Measurements from ENCODE around the gene RNFT2.

The RNFT2 gene

DNA sequence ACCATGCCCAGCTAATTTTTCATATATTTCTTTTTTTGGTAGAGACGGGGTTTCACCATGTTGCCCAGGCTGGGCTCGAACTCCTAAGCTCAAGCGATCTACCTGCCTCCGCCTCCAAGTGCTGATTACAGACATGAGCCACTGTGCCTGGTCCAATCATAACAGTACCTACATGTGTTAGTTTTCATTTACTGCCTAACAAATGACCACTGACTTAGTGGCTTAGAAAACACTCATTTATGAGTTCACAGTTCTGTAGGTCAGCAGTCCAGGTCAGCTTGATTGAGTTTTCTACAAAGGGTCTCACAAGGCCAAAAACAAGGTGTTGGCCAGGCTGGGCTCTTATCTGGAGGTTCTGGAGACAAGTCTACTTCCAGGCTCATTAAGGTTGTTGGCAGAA is 60.6 kb downstream of the RNFT2 start:
- TF ChIP-seq, protein P1, sequence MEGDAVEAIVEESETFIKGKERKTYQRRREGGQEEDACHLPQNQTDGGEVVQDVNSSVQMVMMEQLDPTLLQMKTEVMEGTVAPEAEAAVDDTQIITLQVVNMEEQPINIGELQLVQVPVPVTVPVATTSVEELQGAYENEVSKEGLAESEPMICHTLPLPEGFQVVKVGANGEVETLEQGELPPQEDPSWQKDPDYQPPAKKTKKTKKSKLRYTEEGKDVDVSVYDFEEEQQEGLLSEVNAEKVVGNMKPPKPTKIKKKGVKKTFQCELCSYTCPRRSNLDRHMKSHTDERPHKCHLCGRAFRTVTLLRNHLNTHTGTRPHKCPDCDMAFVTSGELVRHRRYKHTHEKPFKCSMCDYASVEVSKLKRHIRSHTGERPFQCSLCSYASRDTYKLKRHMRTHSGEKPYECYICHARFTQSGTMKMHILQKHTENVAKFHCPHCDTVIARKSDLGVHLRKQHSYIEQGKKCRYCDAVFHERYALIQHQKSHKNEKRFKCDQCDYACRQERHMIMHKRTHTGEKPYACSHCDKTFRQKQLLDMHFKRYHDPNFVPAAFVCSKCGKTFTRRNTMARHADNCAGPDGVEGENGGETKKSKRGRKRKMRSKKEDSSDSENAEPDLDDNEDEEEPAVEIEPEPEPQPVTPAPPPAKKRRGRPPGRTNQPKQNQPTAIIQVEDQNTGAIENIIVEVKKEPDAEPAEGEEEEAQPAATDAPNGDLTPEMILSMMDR (IDR thresholded peaks at IDR 0.05; ENCODE audit: low read depth, low read length, missing control alignments), result no peak
- no peak overlapping the region for H3K4me3 ChIP-seq (ENCODE audit: low read depth, low read length)
- in situ Hi-C loops (cut with HindIII; ENCODE audit: low sequenced_read_pairs), result no loop called here
- DNase-seq (ENCODE audit: low read depth), result no peak

DNA sequence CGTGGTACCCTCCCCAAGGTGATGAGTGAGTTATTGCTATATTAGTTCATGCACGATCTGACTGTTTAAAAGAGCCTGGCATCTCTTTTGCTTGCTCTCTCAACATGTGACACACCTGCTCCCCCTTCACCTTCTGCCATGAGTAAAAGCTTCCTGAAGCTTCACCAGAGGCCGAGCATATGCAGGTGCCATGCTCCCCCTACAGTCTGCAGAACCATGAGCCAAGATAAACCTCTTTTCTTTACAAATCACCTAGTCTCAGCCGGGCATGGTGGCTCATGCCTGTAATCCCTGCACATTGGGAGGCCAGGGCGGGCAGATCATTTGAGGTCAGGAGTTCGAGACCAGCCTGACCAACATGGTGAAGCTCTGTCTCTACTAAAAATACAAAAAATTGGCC is 61.8 kb downstream of the RNFT2 start:
- in situ Hi-C loops (cut with HindIII; ENCODE audit: low sequenced_read_pairs), result no loop called here
- TF ChIP-seq, protein P1 (IDR thresholded peaks at IDR 0.05; ENCODE audit: low read depth, low read length, missing control alignments), result no peak

DNA sequence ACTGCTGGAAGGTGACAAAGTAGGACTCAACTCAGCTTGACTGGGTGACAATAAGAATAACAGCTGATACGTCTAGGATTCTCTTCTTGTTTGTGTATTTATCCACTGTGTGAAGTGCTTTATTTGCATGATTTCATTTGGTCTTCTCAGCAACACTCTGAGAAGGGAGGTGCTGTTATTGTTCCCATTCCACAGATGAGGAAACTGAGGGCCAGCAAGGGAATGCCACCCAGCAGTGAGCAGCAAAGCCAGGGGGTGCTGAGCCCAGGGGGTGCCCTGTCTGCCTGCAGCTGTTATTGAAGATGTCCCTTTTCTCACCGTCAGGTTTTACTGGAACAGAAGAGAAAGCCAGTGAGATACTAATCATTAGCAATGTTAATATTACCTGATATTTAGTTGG is 62.8 kb downstream of the RNFT2 start:
- no peak overlapping the region for H3K4me3 ChIP-seq (ENCODE audit: low read depth, low read length)
- TF ChIP-seq, protein P1 (IDR thresholded peaks at IDR 0.05; ENCODE audit: low read depth, low read length, missing control alignments), result no peak
- in situ Hi-C loops (cut with HindIII; ENCODE audit: low sequenced_read_pairs), result no loop called here
- no peak for DNase-seq (ENCODE audit: low read depth)

More for the DNA sequence above, 61.8 kb downstream of the RNFT2 start:
- no peak overlapping the region for H3K4me3 ChIP-seq (ENCODE audit: low read depth, low read length)
- no peak for DNase-seq (ENCODE audit: low read depth)

DNA sequence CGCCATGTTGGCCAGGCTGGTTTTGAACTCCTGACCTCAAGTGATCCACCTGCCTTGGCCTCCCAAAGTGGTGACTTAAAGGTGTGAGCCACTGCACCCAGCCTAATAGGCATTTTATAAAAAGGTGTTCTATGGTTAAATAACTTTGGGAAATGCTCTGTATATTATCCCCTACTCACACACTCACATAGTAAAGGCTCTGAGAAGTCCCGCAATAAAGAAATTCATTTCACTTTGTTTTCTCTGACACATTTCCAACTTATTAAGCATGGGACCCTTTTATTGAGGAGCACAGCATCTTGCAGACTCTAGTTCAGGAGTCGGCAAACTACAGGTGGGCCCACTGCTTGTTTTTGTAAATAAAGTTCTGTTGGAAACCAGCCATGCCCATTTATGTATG is 63.9 kb downstream of the RNFT2 start:
- in situ Hi-C loops (cut with HindIII; ENCODE audit: low sequenced_read_pairs), result no loop called here
- TF ChIP-seq, protein P1 (IDR thresholded peaks at IDR 0.05; ENCODE audit: low read depth, low read length, missing control alignments), result no peak
- no peak for DNase-seq (ENCODE audit: low read depth)
- H3K4me3 ChIP-seq (ENCODE audit: low read depth, low read length), result no peak overlapping the region

DNA sequence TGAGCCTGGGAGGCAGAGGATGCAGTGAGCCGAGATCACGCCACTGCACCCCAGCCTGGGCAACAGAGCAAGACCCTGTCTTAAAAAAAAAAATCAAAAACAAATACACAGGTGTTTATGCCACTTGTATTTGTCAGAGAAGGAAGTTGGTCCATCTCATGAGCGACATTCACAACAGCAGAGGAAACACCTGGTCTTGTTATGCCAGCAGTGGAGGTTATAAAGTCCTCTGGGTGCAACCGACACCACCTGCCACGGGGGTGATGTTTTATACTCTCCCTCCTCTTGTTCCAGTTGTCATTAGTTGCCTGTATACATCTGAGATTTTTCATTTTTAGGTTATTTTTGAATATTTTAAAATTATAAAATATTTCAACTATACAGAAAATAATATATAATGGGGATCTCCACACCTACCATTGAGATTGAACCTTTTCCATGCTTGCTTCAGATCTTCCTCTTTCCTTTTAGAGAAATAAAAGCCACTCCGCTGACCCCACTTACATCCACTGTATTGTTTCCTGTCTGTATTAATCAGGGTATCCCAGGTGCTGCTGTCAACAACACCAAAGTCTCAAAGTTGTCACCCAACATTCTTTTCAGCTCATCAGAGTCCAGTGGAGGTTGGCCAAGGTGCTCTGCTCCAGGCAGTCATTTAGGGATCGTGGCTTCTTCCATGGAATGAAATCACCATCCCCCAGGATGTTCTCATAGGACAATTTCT is 65.1 kb downstream of the RNFT2 start:
- no peak overlapping the region for H3K4me3 ChIP-seq (ENCODE audit: low read depth, low read length)
- TF ChIP-seq, protein P1 (IDR thresholded peaks at IDR 0.05; ENCODE audit: low read depth, low read length, missing control alignments), result no peak
- DNase-seq (ENCODE audit: low read depth), result no peak
- in situ Hi-C loops (cut with HindIII; ENCODE audit: low sequenced_read_pairs), result no loop called here

DNA sequence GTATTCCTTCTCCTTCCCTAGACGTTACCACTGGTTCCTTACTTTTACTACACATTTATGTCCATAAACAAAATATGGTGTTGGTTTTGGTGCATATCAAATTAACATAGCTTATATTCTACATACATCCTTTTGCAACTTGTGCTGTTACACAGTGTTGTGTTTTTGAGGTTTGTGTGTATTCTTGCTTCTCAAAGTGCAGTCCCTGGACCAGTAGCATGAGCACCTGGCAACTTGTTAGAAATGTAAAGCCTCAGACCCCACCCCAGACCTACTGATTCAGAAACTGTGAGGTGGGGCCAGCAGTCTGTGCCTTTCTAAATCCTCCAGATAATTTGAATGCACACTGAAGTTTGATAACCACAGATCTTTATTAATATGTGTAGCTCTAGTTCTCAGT is 65.9 kb downstream of the RNFT2 start:
- TF ChIP-seq, protein P1 (IDR thresholded peaks at IDR 0.05; ENCODE audit: low read depth, low read length, missing control alignments), result no peak

More for the DNA sequence above, 65.9 kb downstream of the RNFT2 start:
- no peak overlapping the region for H3K4me3 ChIP-seq (ENCODE audit: low read depth, low read length)
- DNase-seq (ENCODE audit: low read depth), result no peak
- in situ Hi-C loops (cut with HindIII; ENCODE audit: low sequenced_read_pairs), result no loop called here

Data from astrocyte of the cerebellum (primary cell).